NT2/D1 (cell line): ENCODE data around the gene GDPGP1.
"Not testable (repeated sequence)": the region's sequence is repeated elsewhere in the genome, so short reads cannot be mapped to it uniquely, and the experiment has no call there.

ENCODE experiments used
- DNase-seq: peaks from one replicate; pipeline ENCODE4 v3.0.0-alpha.2; 2011; ENCODE audit warnings: low read depth, low spot score
- H3K27me3 ChIP-seq: 2 replicates; pipeline ENCODE4 v1.6.0; 2011; ENCODE audit warnings: mild to moderate bottlenecking; ENCODE audit not compliant: insufficient read length, insufficient read depth
- H3K36me3 ChIP-seq: 2 replicates; pipeline ENCODE4 v1.6.1; 2011; ENCODE audit warnings: mild to moderate bottlenecking, low read length, mixed read lengths; ENCODE audit not compliant: insufficient read depth, insufficient read length
- H3K4me1 ChIP-seq: 2 replicates; pipeline ENCODE4 v1.5.1; 2011; ENCODE audit not compliant: insufficient read depth, insufficient read length
- H3K4me3 ChIP-seq: 2 replicates; pipeline ENCODE4 v1.5.1; 2011; ENCODE audit warnings: low read depth; ENCODE audit not compliant: insufficient read length
- H3K9ac ChIP-seq: 2 replicates; pipeline ENCODE4 v1.6.0; 2011; ENCODE audit warnings: low read depth; ENCODE audit not compliant: insufficient read length
- H3K9me3 ChIP-seq: 2 replicates; pipeline ENCODE4 v1.5.1; 2011; ENCODE audit warnings: mild to moderate bottlenecking, low read length; ENCODE audit not compliant: insufficient read depth
- SUZ12 ChIP-seq: IDR thresholded peaks from 2 replicates; pipeline ENCODE4 v1.6.1; 2011; ENCODE audit not compliant: insufficient read length, insufficient read depth; ENCODE audit errors: extremely low read depth
- YY1 ChIP-seq: IDR thresholded peaks from 2 replicates; pipeline ENCODE4 v1.6.1; 2011; ENCODE audit not compliant: insufficient read length, insufficient read depth
- ZNF274 ChIP-seq: IDR thresholded peaks from 2 replicates; pipeline ENCODE4 v1.6.1; 2011; ENCODE audit warnings: mild to moderate bottlenecking, low read depth, low read length

GDPGP1 gene

GRCh38 chr15:90291679-90292356, 57.8 kb downstream of the GDPGP1 start:
- no peak overlapping the region for H3K9ac ChIP-seq
- no peak overlapping the region for H3K4me3 ChIP-seq
- no peaks in the 10 kb centered on the region for H3K36me3 ChIP-seq
- TF ChIP-seq SUZ12 (no peak), ZNF274 (no peak), YY1 (no peak)
- no peaks in the 10 kb centered on the region for H3K4me1 ChIP-seq
- no peak for DNase-seq
- no peaks in the 10 kb centered on the region for H3K27me3 ChIP-seq
- H3K9me3 ChIP-seq = peaks cover 8% of the 10 kb centered on the region

GRCh38 chr15:90293040-90293810, 59.2 kb downstream of the GDPGP1 start:
- H3K9me3 ChIP-seq, H3K36me3 ChIP-seq, H3K4me1 ChIP-seq, H3K4me3 ChIP-seq, H3K27me3 ChIP-seq: not testable (repeated sequence)
- DNase-seq = peak; percentile 79
- H3K9ac ChIP-seq = peak overlapping the region; percentile 5

DNA sequence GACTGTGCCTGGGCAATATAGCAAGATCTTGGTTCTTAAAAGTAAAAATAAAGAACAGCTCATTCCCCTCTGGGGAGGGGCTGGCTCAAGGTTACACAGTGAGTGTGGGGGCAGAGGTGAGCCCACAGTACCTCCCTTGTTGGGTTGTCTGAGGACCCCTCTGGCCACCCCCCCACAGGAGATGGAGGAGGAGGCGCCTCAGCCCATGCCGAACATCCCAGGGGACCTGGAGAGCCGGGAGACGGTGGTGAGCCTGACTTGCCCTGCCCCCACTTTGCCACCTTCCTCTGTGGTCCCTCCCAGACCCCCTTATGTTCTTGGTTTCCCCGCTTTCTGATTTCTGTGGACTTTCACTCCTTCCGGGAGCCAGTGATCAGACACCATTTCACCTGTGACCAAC, 60.1 kb downstream of the GDPGP1 start:
- DNase-seq = no peak
- H3K4me3 ChIP-seq = no peak overlapping the region
- no peak overlapping the region for H3K9ac ChIP-seq
- no peak for TF ChIP-seq ZNF274
- no peak for TF ChIP-seq YY1
- TF ChIP-seq SUZ12 = no peak
- H3K9me3 ChIP-seq = peaks cover 8% of the 10 kb centered on the region
- H3K4me1 ChIP-seq = no peaks in the 10 kb centered on the region
- no peaks in the 10 kb centered on the region for H3K36me3 ChIP-seq
- no peaks in the 10 kb centered on the region for H3K27me3 ChIP-seq

DNA sequence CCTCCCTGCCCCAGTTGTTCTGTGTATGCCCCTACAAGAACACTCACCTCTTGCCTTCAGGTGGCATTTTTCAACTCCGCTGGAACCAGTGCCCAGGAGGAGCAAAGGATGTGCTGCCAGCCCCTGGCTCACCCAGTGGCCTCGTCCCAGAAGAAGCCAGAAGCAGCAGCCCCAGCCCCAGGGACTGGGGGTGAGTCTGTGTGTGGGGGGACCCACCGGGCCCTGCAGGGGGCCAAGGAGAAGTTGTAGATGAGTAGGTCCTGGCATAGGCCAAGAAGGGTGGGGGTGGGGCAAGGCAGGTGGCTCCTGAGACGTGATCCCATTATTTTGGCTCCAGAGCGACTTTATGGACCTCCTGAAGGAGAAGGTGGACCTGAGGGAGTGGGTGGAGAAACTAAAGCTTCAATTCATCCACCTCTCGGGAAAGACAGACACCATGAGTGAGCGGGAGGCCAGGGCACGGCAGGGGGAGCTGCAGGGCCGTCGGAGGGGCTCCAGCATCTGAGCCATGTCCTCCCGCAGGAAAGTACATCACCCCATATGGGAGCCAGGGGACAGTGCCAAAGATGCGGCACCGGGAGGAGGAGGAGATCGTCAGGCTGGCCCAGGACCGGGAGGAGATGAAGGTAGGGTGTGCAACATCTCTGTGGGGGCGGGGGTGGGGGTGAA, 60.7 kb downstream of the GDPGP1 start:
- H3K36me3 ChIP-seq = no peaks in the 10 kb centered on the region
- no peak overlapping the region for H3K9ac ChIP-seq
- no peaks in the 10 kb centered on the region for H3K27me3 ChIP-seq
- H3K9me3 ChIP-seq = peaks cover 8% of the 10 kb centered on the region
- no peak overlapping the region for H3K4me3 ChIP-seq
- H3K4me1 ChIP-seq = no peaks in the 10 kb centered on the region
- TF ChIP-seq ZNF274 (no peak), YY1 (no peak), SUZ12 (no peak)
- DNase-seq = no peak

- Histone ChIP-seq H3K4me1 (no peaks in the 10 kb centered on the region), H3K9ac (no peak overlapping the region), H3K4me3 (no peak overlapping the region), H3K27me3 (no peaks in the 10 kb centered on the region), H3K9me3 (peaks cover 8% of the 10 kb centered on the region), H3K36me3 (no peaks in the 10 kb centered on the region)
- TF ChIP-seq ZNF274 (no peak), YY1 (no peak), SUZ12 (no peak)
- DNase-seq = no peak
These were observed 61.2 kb downstream of the GDPGP1 start for GRCh38 chr15:90295270-90295648.
